Effector CD8-positive, alpha-beta T cell (primary cell): ENCODE results near the gene SLIT1.

Experiments
- DNase-seq: peaks from one replicate; lab custom pipeline; 2025; lab: John Stamatoyannopoulos, UW

Gene SLIT1

DNA sequence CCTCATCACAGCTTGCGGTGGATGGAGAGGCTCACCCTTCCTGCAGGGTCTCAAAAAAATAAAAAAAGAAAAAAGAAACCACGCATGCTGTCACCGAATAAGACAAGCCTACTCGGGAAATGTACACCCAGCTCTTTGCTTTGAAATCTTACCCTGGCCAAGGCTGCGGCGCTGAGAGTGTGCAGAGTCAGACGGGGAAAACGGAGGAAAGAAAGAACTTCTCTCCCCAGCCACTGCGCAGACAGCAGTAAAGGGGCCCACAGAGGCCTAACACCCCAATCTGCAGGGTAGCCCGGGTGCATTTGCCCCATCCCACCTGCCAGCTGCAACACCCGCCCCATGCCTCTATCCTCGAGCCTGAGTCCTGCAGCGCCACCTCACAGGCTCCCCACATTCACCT, 14.8 kb downstream of the SLIT1 start:
- no peak for DNase-seq

DNA sequence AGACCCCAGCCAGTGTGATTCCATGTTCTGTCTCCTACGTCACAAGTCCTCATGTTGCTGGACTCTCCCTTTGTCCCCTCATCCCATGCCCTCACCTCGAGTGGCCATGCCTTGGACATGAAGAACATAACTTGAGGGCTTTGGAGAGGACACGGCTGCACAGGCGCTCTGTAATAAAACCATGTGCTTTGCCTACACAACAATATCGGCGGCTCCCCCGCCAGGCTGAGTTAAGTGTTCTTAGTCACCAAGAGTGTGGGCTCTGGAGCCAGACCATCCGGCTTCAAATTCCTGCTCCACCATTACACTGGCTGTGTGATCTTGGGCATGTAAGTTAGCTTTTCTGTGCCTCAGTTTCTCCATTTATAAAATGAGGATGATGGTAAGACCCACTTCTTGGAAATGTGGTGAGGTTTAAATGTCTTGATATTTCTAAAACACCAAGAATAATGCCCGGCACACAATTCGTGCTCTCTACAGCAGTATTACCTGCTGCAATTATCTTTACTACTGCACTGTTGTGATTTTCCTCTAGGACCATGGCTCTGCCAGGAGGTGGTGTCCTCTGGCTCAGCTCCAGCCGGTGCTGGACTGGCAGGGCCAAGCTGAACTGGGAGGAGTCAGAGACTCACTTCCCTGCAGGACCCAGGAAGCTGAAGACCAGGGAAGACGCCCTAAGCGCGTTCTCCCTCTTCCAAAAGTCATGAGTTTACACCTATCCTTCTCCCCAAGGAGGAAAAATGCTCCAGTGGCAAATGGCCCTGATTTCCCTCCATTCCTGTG, 15.7 kb downstream of the SLIT1 start:
- DNase-seq: no peak

DNA sequence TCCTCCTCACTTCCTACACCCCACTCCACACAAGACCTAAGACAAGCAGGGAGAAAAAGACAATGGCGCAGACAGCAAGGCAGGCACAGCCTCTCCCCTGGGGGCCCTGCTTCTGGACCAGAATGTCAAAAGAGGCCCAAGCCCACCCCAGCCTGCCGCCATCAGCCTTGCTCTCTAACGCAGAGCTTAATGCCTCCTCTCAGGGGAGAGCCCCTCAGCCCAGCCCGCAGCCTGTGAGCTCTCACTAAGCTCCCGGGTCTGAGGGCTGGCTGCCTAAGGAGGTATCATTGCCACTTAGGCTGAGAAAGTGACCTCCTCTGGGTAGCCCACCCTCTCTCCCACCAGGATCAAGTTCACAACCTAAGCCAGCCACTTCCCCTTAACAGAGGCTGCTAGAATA, 16.7 kb downstream of the SLIT1 start:
- DNase-seq: no peak

DNA sequence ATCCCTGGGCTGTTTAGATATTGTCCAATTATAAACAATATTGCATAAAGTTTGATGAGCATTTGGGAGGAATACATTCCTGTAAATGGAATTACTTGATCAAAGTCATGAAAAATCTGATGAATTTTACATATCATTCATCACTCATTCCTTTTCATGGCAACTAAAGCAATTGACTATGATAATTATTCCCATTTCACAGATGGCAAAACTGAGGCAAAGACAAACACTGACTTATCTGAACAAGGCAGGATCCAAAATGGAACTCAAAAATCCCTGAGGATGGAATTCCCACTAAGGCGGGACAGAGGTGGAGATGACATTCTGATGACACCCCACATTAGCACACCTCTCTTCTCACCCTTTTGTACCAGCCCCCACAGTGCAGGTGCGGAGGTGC, 17.1 kb downstream of the SLIT1 start:
- DNase-seq: no peak

DNA sequence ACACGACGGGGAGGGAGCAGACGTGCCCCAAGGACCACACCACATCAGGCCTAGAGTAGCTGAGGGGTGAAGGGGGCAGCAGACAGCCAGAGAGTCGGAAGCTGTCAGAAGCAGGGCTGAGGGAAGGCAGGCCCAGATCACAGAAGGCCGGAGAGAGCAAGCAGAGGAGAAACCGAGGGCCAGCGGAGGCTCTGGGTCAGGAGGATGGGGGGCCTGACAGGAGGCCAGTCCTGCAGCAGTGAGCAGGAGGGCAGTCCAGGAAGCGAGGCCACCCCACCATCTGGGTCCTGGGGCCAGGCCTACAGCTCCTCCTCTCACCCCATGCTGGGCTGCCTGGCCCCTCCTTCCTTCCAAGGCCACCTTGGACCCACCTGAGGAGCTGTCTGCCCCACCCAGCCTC, 20.3 kb downstream of the SLIT1 start:
- DNase-seq: no peak

- no peak for DNase-seq
These were observed 21.8 kb downstream of the SLIT1 start for GRCh38 chr10:97163781-97164501.

DNA sequence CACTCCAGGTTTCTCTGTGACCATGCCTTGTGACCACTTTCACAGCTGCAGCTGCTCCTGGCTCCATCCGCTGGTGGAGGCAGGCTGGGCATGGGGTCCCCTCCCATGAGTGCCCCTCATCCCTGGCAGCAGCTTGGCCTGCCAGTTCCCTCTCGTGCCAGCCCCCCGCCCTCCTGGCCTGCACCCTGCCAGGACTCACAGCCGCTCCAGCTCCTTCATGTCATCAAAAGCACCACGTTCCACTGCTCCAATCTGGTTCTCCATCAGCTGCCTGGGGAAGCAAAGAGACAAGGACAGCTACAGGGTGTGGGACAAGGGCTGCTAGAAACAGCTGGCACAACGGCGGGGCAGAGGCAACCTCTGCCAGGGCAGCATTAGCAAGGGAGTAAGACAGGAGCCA, 22.6 kb downstream of the SLIT1 start:
- no peak for DNase-seq

- DNase-seq: no peak
These were observed 26.0 kb downstream of the SLIT1 start for GRCh38 chr10:97159646-97160305.

DNA sequence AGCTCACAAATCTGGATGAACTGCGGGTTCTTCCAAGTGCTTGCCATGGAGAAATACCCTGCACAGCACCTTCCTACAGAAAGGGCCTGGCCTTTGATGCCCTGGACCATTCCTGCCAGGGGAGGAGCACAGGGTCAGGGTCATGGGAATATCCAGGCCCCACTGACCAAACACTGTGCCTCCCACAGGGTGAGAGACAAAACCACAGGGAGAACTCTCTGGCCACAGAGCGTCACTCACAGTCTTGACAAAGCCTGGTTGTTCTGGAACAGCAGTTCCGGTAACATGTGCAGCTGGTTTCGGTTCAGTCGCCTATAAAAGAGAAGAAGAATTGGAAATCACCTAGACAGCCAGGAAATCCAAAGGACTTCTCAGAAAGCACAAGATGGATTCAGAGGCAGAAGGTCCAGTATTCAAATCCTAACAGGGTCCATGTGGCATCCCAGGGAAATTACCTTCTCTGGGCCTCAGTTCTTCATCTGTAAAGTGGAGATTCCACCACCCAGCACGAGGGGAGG, 28.1 kb downstream of the SLIT1 start:
- DNase-seq: no peak

GRCh38 chr10:97154781-97155180, 31.0 kb downstream of the SLIT1 start:
- no peak for DNase-seq

- DNase-seq: no peak
These were observed 31.6 kb downstream of the SLIT1 start for GRCh38 chr10:97154162-97154561.

- no peak for DNase-seq
These were observed 32.4 kb downstream of the SLIT1 start for GRCh38 chr10:97153270-97153850.

- DNase-seq: no peak
These were observed 34.3 kb downstream of the SLIT1 start for GRCh38 chr10:97151307-97151914.

DNA sequence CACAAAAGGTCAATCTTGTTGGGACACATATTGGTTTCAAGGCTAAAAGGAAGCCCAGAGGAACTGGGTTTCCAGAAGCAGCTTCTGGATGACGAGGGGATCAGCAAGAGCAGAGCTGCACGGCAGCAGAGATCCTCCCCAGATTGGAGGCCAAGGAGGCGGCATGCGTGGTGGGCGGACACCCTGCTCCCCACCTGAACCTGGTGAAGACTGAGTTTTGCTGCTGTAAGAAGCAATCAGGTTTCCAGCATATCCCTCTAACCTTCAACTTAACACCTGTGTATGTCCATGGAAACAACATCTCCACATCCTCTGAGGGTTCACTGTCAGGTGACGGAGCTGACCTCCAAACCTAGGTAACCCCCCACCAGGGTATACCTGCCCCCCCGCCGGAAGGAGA, 35.1 kb downstream of the SLIT1 start:
- no peak for DNase-seq

- no peak for DNase-seq
These were observed 35.7 kb downstream of the SLIT1 start for GRCh38 chr10:97150013-97150595.

DNA sequence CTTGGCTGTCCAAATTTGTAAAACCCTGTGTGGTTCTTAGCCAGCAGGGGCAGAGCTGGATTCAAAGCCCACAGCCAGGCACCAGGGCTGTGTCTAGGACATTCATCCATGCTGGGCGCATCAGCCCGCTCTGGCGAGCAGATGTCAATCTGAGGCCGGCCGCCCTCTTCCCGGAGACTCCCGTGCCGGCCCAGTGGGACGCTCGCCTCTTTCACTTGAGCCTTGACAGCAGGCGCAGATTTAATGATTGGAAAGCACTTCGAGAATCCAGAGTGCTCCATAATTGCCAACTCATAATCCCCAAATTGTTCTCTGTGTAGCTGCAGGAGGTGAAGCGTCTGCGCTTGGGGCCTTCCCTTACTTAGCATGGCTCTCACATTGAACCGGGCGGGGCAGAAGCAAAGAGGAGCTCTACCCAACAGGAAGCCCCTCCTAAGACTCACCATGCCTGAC, 36.7 kb downstream of the SLIT1 start:
- no peak for DNase-seq

GRCh38 chr10:97144297-97144696, 41.5 kb downstream of the SLIT1 start:
- no peak for DNase-seq

- no peak for DNase-seq
These were observed 42.9 kb downstream of the SLIT1 start for GRCh38 chr10:97142834-97143233.

DNA sequence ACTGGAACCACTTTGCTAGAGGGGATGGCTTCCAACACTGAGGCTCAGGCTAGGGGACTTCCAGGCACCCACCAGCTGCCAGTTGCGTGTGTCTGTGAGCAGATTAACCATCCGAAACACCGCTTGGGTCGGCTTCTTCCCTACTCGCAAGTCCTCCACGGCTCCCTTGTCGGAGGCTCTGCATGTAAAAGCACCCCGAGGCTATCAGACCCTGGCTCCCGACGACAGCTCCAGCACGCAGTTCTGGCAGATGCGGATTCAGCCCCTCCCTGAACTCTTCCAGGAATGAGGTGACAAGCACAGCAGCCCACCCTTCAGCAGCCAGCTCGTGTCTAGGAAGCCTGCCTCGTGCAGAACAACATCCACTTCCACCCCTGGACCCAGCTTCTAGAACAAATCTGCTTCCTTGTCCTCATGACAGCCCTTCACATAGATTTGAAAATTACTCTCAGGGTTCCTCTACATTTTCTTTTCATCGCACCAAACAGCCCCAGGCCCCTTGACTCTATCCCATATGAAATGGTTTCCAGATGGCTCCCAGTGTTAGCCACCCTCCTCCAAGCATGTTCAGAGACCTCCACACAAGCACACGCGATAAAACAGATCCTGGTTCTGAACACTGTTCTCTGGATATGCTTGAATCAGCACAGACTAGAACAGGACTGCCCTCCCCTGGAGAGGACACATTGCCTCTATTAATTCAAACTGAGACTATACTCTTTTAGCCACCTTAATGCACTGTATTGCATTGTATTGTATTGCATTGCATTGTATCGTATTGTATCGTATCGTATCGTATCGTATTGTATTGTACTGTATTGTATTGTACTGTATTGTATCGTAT, 44.6 kb downstream of the SLIT1 start:
- DNase-seq: no peak

DNA sequence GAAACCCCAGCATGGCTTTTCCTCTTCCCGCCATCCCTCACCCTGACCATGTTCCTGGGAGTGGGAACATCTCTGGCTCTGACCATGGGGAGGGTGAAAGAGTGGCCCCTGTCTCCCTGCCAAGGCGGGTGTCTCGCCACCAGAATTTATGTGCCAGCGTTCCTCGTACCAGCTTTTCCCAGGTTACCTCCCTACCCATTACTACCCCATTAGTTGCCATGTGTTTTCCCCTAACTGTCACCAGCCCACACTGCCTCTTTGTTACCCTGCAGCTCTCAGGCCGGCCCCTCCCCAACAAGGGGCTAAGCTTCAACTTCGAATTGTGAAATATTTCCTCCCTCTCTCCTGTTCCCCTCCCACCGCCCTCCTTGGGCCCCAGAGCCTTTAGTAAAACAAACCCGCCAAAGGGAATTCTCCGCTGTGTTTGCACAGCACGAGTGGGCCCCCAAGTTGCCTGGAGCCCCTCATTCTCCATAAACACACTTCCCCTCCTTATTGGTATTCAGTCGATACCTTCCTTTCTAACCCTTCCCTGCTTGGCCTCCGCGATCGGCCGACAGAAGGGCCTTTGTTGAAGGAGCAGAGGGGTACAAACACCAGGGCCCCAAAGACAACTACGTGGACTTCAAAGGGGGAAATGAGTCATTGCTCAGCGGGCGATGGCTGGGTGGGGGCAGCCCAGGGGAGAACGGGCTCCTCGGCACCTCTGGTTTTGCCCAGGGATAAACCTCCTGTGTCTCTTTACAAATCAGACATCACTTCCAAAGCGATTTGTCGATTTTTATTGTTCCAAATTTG, 45.5 kb downstream of the SLIT1 start:
- DNase-seq: no peak
